Neural cell (in vitro differentiated cells): ENCODE results near the gene ALDH3A2. TPM values are rescaled to one million over a fixed set of nuclear protein-coding genes. Genes with fewer than 3 reads are reported as not detected.

Experiments used
- H2AFZ ChIP-seq: fragments of 200-600, 300-800 bp; sonication (generic), shearing (Covaris generic); 2 replicates; pipeline ENCODE4 v1.6.0; 2014; ENCODE audit warnings: low read depth, mild to moderate bottlenecking, antibody characterized with exemption, low read length, moderate library complexity
- H3F3A ChIP-seq: fragments of 200-600 bp; shearing (Covaris generic); 2 replicates; pipeline ENCODE4 v1.6.1; 2016; ENCODE audit warnings: mild to moderate bottlenecking, moderate library complexity, mixed read lengths, antibody characterized with exemption, low read length; ENCODE audit not compliant: insufficient read depth, poor library complexity, severe bottlenecking
- H3K27ac ChIP-seq: fragments of 200-600, 300-800 bp; sonication (generic), shearing (Covaris generic); 2 replicates; pipeline ENCODE4 v1.5.1; 2014; ENCODE audit warnings: mild to moderate bottlenecking, low read length, moderate library complexity
- H3K27me3 ChIP-seq: fragments of 300-800, 200-600 bp; sonication (generic), shearing (Covaris generic); 2 replicates; pipeline ENCODE4 v1.6.0; 2014; ENCODE audit warnings: mild to moderate bottlenecking, low read depth, low read length, moderate library complexity; ENCODE audit not compliant: insufficient read depth
- H3K36me3 ChIP-seq: fragments of 300-800, 200-600 bp; sonication (generic), shearing (Covaris generic); 2 replicates; pipeline ENCODE4 v1.5.1; 2014; ENCODE audit warnings: mild to moderate bottlenecking, antibody characterized with exemption, low read length, moderate library complexity; ENCODE audit not compliant: insufficient read depth
- H3K4me2 ChIP-seq: fragments of 300-800, 200-600 bp; sonication (generic), shearing (Covaris generic); 2 replicates; pipeline ENCODE4 v1.6.0; 2014; ENCODE audit warnings: mild to moderate bottlenecking, low read length
- H3K4me3 ChIP-seq: fragments of 300-800, 200-600 bp; sonication (generic), shearing (Covaris generic); 2 replicates; pipeline ENCODE4 v1.5.1; 2014; ENCODE audit warnings: mild to moderate bottlenecking, low read length, moderate library complexity
- H3K79me2 ChIP-seq: fragments of 200-600 bp; shearing (Covaris generic); replicated peaks from 2 replicates; pipeline ENCODE4 v1.6.0; 2014; ENCODE audit warnings: mild to moderate bottlenecking, low read length, moderate library complexity; ENCODE audit not compliant: insufficient read depth
- H3K9ac ChIP-seq: fragments of 300-800, 200-600 bp; sonication (generic), shearing (Covaris generic); 2 replicates; pipeline ENCODE4 v1.6.1; 2016; ENCODE audit warnings: mild to moderate bottlenecking, low read length, mixed read lengths
- H3K9me2 ChIP-seq: fragments of 200-600 bp; shearing (Covaris generic); 2 replicates; pipeline ENCODE4 v1.6.1; 2016; ENCODE audit warnings: mild to moderate bottlenecking, low read length, mixed read lengths; ENCODE audit not compliant: insufficient read depth
- H3K9me3 ChIP-seq: fragments of 200-600, 300-800 bp; sonication (generic), shearing (Covaris generic); 2 replicates; pipeline ENCODE4 v1.6.1; 2016; ENCODE audit warnings: mild to moderate bottlenecking, mixed run types, low read length, moderate library complexity, mixed read lengths
- H4K20me1 ChIP-seq: fragments of 200-600 bp; shearing (Covaris generic); 2 replicates; pipeline ENCODE4 v1.6.1; 2016; ENCODE audit warnings: mild to moderate bottlenecking, mixed run types; ENCODE audit not compliant: insufficient read depth
- CTCF ChIP-seq: fragments of 450-650 bp; IDR thresholded peaks from 2 replicates; pipeline ENCODE4 v1.5.1; 2014; ENCODE audit warnings: antibody characterized with exemption, mild to moderate bottlenecking, moderate library complexity; ENCODE audit not compliant: poor library complexity, severe bottlenecking
- EP300 ChIP-seq: fragments of 450-650 bp; conservative IDR thresholded peaks from 2 replicates; pipeline ENCODE4 v1.6.1; 2014; ENCODE audit warnings: antibody characterized with exemption, mild to moderate bottlenecking, moderate library complexity; ENCODE audit not compliant: poor library complexity, severe bottlenecking
- EZH2 ChIP-seq: fragments of 200-600, 300-800 bp; shearing (Covaris generic), sonication (generic); IDR thresholded peaks from 2 replicates; pipeline ENCODE4 v1.6.1; 2014; ENCODE audit warnings: antibody characterized with exemption, low read length, borderline replicate concordance, mild to moderate bottlenecking; ENCODE audit not compliant: insufficient read depth, poor library complexity, severe bottlenecking
- MXI1 ChIP-seq: fragments of 450-650 bp; conservative IDR thresholded peaks from 2 replicates; pipeline ENCODE4 v1.6.1; 2014; ENCODE audit warnings: antibody characterized with exemption, mild to moderate bottlenecking; ENCODE audit not compliant: poor library complexity, severe bottlenecking
- POLR2AphosphoS5 ChIP-seq: IDR thresholded peaks from 2 replicates; pipeline ENCODE4 v1.6.1; 2012
- RAD21 ChIP-seq: fragments of 450-650 bp; conservative IDR thresholded peaks from 2 replicates; pipeline ENCODE4 v1.6.1; 2014; ENCODE audit warnings: antibody characterized with exemption, mild to moderate bottlenecking, moderate library complexity
- REST ChIP-seq: IDR thresholded peaks from 2 replicates; pipeline ENCODE4 v1.6.1; 2012; ENCODE audit warnings: borderline replicate concordance
- SMC3 ChIP-seq: fragments of 450-650 bp; conservative IDR thresholded peaks from 2 replicates; pipeline ENCODE4 v1.6.1; 2014; ENCODE audit warnings: antibody characterized with exemption, mild to moderate bottlenecking, moderate library complexity; ENCODE audit not compliant: poor library complexity
- TAF1 ChIP-seq: IDR thresholded peaks from 2 replicates; pipeline ENCODE4 v1.6.1; 2012; ENCODE audit warnings: low read depth
- polyA plus RNA-seq: library from polyadenylated mRNA; depleted of rRNA; stranded (reverse); fragments of >200 nt; gene quantifications from 2 replicates; pipeline ENCODE4 v1.2.3, GENCODE V29; 2014

The ALDH3A2 gene
- polyA plus RNA-seq, 1 donor from 2014 or later: 51.2 TPM

DNA sequence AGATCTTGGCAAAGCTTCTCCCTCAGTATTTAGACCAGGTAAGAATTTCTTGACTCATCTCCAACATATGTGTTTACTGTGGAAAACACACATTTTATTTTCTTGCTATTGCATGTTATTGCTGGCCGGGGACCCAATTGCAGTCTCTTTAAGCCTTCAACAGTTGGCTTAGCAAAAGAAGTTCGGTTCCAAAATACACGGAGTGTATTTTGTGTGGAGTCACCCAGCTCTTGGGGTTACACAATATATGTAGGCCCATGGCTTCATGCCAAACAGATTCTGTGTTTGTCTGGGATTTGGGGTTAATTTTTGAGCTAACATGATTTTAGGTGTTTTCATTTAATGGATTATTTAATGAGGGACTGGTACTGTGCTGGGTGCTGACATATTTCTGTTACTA lies 4.0 kb downstream of the ALDH3A2 start:
- peaks cover 4% of the 10 kb centered on the region for H3F3A ChIP-seq
- no peaks in the 10 kb centered on the region for H3K9me3 ChIP-seq
- H4K20me1 ChIP-seq: no peaks in the 10 kb centered on the region
- H3K9me2 ChIP-seq: no peaks in the 10 kb centered on the region
- H3K9ac ChIP-seq: no peak overlapping the region
- no peaks in the 10 kb centered on the region for H3K27me3 ChIP-seq
- H3K4me2 ChIP-seq: no peak overlapping the region
- H3K27ac ChIP-seq: no peak overlapping the region
- H3K4me3 ChIP-seq: no peak overlapping the region
- TF ChIP-seq MXI1: no peak
- no peak for TF ChIP-seq REST
- TF ChIP-seq SMC3: no peak
- TF ChIP-seq CTCF: no peak
- TF ChIP-seq EP300: no peak
- no peak for TF ChIP-seq RAD21
- TF ChIP-seq POLR2AphosphoS5: no peak
- no peak for TF ChIP-seq TAF1
- TF ChIP-seq EZH2: no peak
- H2AFZ ChIP-seq: no peak overlapping the region
- H3K79me2 ChIP-seq: peaks cover 30% of the 10 kb centered on the region
- H3K36me3 ChIP-seq: no peaks in the 10 kb centered on the region

- Histone ChIP-seq H2AFZ (no peak overlapping the region), H3K79me2 (peaks cover 28% of the 10 kb centered on the region), H3K9me2 (no peaks in the 10 kb centered on the region), H3K27ac (no peak overlapping the region), H4K20me1 (no peaks in the 10 kb centered on the region), H3K27me3 (no peaks in the 10 kb centered on the region), H3F3A (no peaks in the 10 kb centered on the region), H3K36me3 (no peaks in the 10 kb centered on the region), H3K9me3 (no peaks in the 10 kb centered on the region), H3K4me3 (no peak overlapping the region), H3K4me2 (no peak overlapping the region), H3K9ac (no peak overlapping the region)
- no peak for TF ChIP-seq RAD21
- no peak for TF ChIP-seq CTCF
- TF ChIP-seq MXI1: no peak
- no peak for TF ChIP-seq REST
- TF ChIP-seq POLR2AphosphoS5: no peak
- TF ChIP-seq EP300: no peak
- no peak for TF ChIP-seq TAF1
- TF ChIP-seq SMC3: no peak
- TF ChIP-seq EZH2: no peak
Measured at GRCh38 chr17:19654342-19654886, 5.9 kb downstream of the ALDH3A2 start.
